ENCODE data around the gene SNX27.
"Not testable (repeated sequence)": the region's sequence is repeated elsewhere in the genome, so short reads cannot be mapped to it uniquely, and the experiment has no call there.

Gene SNX27

GRCh38 chr1:151611832-151612500 lies at the start of gene SNX27:
Gene SNX27, plus strand, starts transcription at chr1:151612050. Its CDS starts 152 bp downstream, at chr1:151612202.
- peak; percentile 96 for DNase-seq

GRCh38 chr1:151562661-151563060 lies 49.2 kb upstream of the SNX27 start:
- no peak for DNase-seq

- DNase-seq = no peak
Measured at GRCh38 chr1:151563376-151563775, 48.5 kb upstream of the SNX27 start.

GRCh38 chr1:151565502-151566189 lies 46.2 kb upstream of the SNX27 start:
- no peak for DNase-seq

- no peak for DNase-seq
Measured at GRCh38 chr1:151568626-151569088, 43.2 kb upstream of the SNX27 start.

- no peak for DNase-seq
Measured at GRCh38 chr1:151570819-151571218, 41.0 kb upstream of the SNX27 start.

GRCh38 chr1:151574575-151575529 lies 37.0 kb upstream of the SNX27 start:
- no peak for DNase-seq

GRCh38 chr1:151577173-151577572 lies 34.7 kb upstream of the SNX27 start:
- no peak for DNase-seq

- no peak for DNase-seq
Measured at GRCh38 chr1:151578941-151579340, 32.9 kb upstream of the SNX27 start.

GRCh38 chr1:151579436-151580225 lies 32.2 kb upstream of the SNX27 start:
- no peak for DNase-seq

- no peak for DNase-seq
Measured at GRCh38 chr1:151581451-151581850, 30.4 kb upstream of the SNX27 start.

- no peak for DNase-seq
Measured at GRCh38 chr1:151581921-151582320, 29.9 kb upstream of the SNX27 start.

GRCh38 chr1:151583796-151584195 lies 28.1 kb upstream of the SNX27 start:
- DNase-seq = no peak

- no peak for DNase-seq
Measured at GRCh38 chr1:151584278-151584677, 27.6 kb upstream of the SNX27 start.

- no peak for DNase-seq
Measured at GRCh38 chr1:151584780-151585179, 27.1 kb upstream of the SNX27 start.

GRCh38 chr1:151585622-151586021 lies 26.2 kb upstream of the SNX27 start:
- DNase-seq = no peak

GRCh38 chr1:151590961-151591360 lies 20.9 kb upstream of the SNX27 start:
- no peak for DNase-seq

- no peak for DNase-seq
Measured at GRCh38 chr1:151593730-151594129, 18.1 kb upstream of the SNX27 start.

GRCh38 chr1:151594143-151594625 lies 17.7 kb upstream of the SNX27 start:
- peak; percentile 49 for DNase-seq

- no peak for DNase-seq
Measured at GRCh38 chr1:151596166-151596953, 15.5 kb upstream of the SNX27 start.

GRCh38 chr1:151602550-151602949 lies 9.3 kb upstream of the SNX27 start:
- DNase-seq = not testable (repeated sequence)

Data from NCI-H2227 treated with DMSO at 0.1 percent for 48 hours (cell line).